EL (cell line): ENCODE measurements around the gene BPIFB2.

Experiments used
- DNase-seq: peaks from one replicate; pipeline ENCODE4 v3.0.0-alpha.2; 2016

The BPIFB2 gene

GRCh38 chr20:33009214-33010132 lies 2.0 kb downstream of the BPIFB2 start:
- DNase-seq = no peak

DNA sequence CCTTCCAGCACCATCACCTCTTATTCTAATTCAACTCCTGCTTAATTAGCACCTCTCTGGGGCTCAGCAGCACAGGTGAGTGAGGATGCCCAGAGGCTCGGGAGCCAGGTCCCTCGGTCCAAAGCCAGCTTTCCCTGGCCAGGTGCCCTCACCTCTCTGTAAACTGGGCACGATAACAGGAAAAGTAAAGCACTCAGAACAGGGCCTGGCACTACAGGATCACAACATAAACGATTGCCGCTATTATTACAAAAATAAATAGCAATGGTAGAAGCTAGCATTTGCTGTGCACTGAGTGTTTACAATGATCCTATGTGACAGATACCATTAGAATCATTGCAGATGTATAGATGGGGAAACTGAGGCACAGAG lies 2.6 kb downstream of the BPIFB2 start:
- DNase-seq = no peak

GRCh38 chr20:33010674-33011449 lies 3.4 kb downstream of the BPIFB2 start:
- DNase-seq = no peak

- DNase-seq = no peak
Observed at GRCh38 chr20:33012327-33013189, 5.1 kb downstream of the BPIFB2 start.

- DNase-seq = no peak
Observed at GRCh38 chr20:33013701-33014326, 6.3 kb downstream of the BPIFB2 start.

GRCh38 chr20:33014336-33015113 lies 7.0 kb downstream of the BPIFB2 start:
- DNase-seq = no peak

DNA sequence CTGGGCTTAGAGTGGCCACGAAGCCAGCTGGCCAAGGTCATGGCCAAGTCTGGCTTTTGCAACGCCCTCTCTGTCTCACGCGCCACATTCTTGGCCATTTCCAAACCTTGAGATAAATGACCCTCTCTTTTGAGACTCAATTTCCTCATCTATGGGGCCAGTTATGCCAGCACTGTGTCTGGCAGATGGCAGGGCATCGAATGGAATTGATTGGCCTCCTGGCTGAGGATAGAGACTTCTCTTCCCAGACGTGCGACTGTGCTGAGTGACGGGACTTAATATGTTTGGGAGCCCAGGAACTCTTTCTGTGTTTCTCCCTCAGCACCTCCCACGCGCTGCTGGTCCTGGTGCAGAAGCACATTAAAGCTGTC lies 7.6 kb downstream of the BPIFB2 start:
- no peak for DNase-seq

DNA sequence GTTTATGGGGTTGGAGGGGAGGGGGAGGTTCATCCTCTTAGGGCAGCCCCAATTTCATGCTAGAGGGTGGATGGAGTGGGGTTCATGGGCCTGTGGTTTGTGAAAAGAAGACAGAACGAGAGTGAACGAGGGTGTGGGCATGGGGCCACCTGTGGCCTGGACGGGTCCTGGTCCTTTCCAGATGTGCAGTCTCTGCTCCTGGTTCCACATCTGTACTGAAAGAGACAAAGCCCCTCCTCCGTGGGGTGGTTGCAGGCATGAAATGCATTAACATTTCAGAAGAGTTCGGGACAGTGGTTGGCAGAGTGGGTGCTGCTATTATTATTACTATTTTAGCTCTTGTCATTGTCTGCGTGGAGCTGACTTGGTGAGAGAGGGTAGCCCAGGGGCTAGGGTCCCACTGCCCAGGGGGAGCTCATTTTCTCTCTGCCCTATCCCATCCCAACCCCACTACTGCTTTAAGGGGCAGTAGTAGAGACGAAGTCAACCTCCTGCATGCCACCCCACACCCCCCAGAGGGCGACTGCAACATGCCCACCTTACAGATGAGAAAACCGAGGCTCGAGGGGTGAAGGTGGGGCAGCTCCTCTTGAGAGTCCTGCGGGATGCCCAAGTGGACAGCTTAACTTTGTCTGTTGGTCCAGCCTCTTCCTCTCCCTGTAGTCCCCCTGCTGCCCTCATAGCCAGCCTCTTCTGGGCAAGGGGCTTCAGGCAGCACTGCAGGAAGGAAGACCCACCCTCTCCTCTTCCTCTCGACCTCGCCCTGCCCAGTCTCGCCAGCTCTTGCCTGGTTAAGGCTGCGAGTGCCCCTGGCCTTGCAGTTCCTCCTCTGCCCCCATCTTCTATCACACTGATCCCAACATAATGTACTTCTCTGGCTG lies 8.4 kb downstream of the BPIFB2 start:
- no peak for DNase-seq

DNA sequence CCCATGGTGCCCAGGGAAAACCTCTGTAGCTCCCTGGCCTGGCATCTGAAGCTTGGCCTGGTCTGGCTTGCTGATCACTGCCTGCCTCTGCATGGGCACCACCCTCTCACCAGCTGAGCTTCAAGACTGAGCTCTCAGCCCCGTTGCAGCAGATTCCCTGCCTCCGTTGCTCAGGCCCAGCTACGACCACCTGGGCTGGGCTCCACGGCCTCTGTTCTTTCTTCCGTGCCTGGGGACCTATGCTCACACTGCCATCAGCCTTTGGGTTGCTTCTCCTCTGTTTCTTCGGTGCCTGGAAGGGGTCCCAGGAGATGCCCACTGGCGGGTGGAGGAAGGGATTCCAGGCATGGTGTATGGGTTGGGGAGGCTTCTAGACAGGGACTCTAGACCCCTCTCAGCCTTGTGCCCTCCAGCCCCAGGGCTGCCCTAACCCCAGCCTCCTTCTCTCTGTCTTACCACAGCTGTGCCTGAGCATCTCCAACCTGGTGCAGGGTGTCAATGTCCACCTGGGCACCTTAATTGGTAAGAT lies 9.1 kb downstream of the BPIFB2 start:
- no peak for DNase-seq

DNA sequence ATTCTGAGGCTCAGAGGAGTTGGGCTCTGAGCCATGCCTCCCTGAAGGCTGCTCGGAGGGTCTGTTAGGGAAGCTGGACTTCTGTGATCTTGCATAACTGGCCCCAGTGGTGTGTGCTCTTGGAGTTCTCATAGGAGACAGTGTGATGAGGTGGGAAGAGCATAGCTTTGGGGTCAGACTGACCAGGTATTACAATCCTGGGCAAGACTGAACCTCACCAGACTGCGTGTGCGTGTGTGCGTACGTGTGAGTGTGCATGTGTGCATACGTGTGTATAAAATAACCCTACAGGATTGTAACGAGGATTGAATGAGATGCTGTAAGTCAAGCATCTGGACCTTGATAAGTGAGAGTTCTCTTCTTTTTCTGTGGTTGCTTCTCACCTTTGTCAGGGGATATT lies 10.0 kb downstream of the BPIFB2 start:
- no peak for DNase-seq

- DNase-seq = no peak
Observed at GRCh38 chr20:33018169-33018931, 10.8 kb downstream of the BPIFB2 start.

- DNase-seq = no peak
Observed at GRCh38 chr20:33019465-33020277, 12.2 kb downstream of the BPIFB2 start.

DNA sequence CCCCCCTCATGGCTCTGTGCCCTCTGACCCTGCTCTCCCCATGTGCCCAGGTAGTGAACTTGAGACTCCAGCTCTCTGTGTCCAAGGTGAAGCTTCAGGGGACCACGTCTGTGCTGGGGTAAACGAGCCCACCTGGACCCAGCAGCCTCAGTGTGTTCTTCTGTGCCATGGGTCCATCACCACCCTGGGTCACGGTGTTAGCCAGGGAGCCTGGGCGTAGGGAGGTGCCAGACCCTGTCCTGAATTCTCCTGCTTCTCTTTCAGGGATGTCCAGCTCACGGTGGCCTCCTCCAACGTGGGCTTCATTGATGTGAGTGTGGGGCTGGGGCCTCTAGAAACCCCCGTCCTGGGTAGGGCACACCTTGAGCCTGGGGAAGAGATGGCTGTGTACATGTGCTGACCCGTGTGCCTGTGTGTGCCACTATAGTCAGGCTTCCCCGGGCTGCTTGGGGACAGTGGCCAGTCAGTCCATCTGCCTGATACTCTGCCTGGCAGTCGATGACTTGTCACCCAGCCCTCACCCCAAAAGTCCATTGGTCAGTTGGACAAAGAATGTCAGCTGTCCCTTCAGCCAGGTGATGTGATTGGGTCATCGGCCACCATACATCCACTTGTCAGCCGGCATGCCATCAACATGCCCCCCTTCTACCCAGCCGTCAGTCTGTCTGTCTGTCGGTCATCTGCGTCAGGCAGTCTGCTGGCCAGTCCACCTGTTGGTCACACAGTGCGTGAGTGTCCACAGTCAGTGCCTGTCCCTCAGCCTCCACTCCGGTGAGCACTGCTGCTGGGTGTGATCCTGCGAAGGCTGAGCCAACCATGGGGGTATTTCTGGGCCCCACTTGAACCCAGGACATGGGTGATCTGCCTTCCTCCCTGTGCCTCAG lies 13.0 kb downstream of the BPIFB2 start:
- DNase-seq = no peak

- no peak for DNase-seq
Observed at GRCh38 chr20:33021879-33022278, 14.4 kb downstream of the BPIFB2 start.

DNA sequence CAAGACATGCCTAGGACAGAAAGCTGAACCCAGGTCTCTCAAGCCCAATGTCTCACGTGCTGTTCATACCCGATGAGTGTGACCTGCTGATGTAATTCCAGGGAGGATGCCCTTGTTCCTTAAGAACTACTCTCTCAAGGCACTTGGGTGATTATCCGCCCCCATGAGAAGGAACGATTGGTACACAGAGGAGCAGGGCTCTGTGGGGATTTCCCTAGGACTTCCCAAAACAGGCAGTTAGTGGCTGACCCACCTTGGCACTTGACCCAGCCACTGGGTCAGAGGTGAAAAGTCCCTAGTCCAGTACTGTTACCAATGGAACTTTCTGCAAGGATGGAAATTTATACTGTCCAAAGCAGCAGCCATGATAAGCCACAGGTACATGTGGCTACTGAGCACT lies 14.8 kb downstream of the BPIFB2 start:
- no peak for DNase-seq

- DNase-seq = no peak
Observed at GRCh38 chr20:33022694-33023438, 15.4 kb downstream of the BPIFB2 start.
